ENCODE measurements around the gene TGFB2. TPM values are rescaled to one million over a fixed set of nuclear protein-coding genes. Genes with fewer than 3 reads are reported as not detected.

TGFB2 gene
- total and polyA plus RNA-seq, 2 donors (not counting 1 experiment from before 2014, with no cell fraction given): 0.55 to 0.76 TPM

GRCh38 chr1:218305472-218306064 is 39.6 kb upstream of the TGFB2 start:
- ATAC-seq (ENCODE audit: low read depth): no peak

GRCh38 chr1:218312509-218312908 is 32.6 kb upstream of the TGFB2 start:
- no peaks in the 10 kb centered on the region for H3K27me3 ChIP-seq (replicated peaks in 1 of 4; ENCODE audit: control extremely low read depth in 1 of 4, control insufficient read depth in 3 of 4, insufficient read depth in 4 of 4, low read length in 3 of 4)
- no peak for DNase-seq
- ChIA-PET POLR2A (no interaction called here), CTCF (no interaction called here)
- H3K27ac ChIP-seq (ENCODE audit: low read length in 2 of 2): no peak overlapping the region
- no peaks in the 10 kb centered on the region for H4K20me1 ChIP-seq (ENCODE audit: control insufficient read depth, insufficient read depth, low read length, poor library complexity, severe bottlenecking)
- no peaks in the 10 kb centered on the region for H3K27me3 Mint-ChIP-seq
- TF ChIP-seq CTCF (IDR thresholded peaks at IDR 0.05): no peak
- no peak for TF ChIP-seq EZH2 (IDR thresholded peaks at IDR 0.05; ENCODE audit: borderline replicate concordance, insufficient read depth, low read depth, low read length, poor library complexity, severe bottlenecking)
- H3K79me2 ChIP-seq (ENCODE audit: control insufficient read depth, insufficient read depth, low read length): no peaks in the 10 kb centered on the region
- peaks cover 8 to 24% of the 10 kb centered on the region in 2 experiments for H3K36me3 ChIP-seq (replicated peaks in 1 of 2; ENCODE audit: control extremely low read depth in 1 of 2, control insufficient read depth in 1 of 2, extremely low read depth in 1 of 2, insufficient read depth in 2 of 2, low read length in 1 of 2)
- H3K4me1 ChIP-seq (ENCODE audit: control insufficient read depth in 2 of 2, insufficient read depth in 2 of 2, low read length in 2 of 2): no peaks in the 10 kb centered on the region
- no peak overlapping the region for H3K4me2 ChIP-seq (replicated peaks; ENCODE audit: low read depth, low read length, poor library complexity, severe bottlenecking)
- no peak overlapping the region for H3K4me3 ChIP-seq (ENCODE audit: control extremely low read depth in 1 of 5, extremely low read depth in 1 of 5, insufficient read depth in 1 of 5, low read depth in 2 of 5, low read length in 4 of 5)
- H3K27ac Mint-ChIP-seq: no peak overlapping the region
- no peaks in the 10 kb centered on the region for H3K9me3 Mint-ChIP-seq (ENCODE audit: insufficient read depth)
- intact Hi-C loops (cut with micrococcal nuclease): no loop called here
- no peak overlapping the region for H3K9ac ChIP-seq (ENCODE audit: low read length)
- 85% methylated on average over 2 of the region's 2 CpGs for WGBS (ENCODE audit: insufficient coverage)
- no peak overlapping the region for H3K4me3 Mint-ChIP-seq
- no peaks in the 10 kb centered on the region for H3K9me3 ChIP-seq (ENCODE audit: control extremely low read depth in 1 of 3, control insufficient read depth in 2 of 3, insufficient read depth in 1 of 3, low read length in 2 of 3)
- no peaks in the 10 kb centered on the region for H3K4me1 Mint-ChIP-seq
- H2AFZ ChIP-seq (ENCODE audit: insufficient read depth, low read depth, low read length, poor library complexity, severe bottlenecking): no peak overlapping the region
- ATAC-seq (ENCODE audit: low read depth): no peak

More at GRCh38 chr1:218305472-218306064, 39.6 kb upstream of the TGFB2 start:
- Mint-ChIP-seq H3K27ac (no peak overlapping the region), H3K9me3 (ENCODE audit: insufficient read depth) (no peaks in the 10 kb centered on the region), H3K4me3 (no peak overlapping the region), H3K27me3 (no peaks in the 10 kb centered on the region), H3K4me1 (no peaks in the 10 kb centered on the region)
- no peaks in the 10 kb centered on the region for H3K9me3 ChIP-seq (ENCODE audit: control extremely low read depth in 1 of 3, control insufficient read depth in 2 of 3, insufficient read depth in 1 of 3, low read length in 2 of 3)
- peaks cover 14 to 40% of the 10 kb centered on the region in 2 experiments for H3K36me3 ChIP-seq (replicated peaks in 1 of 2; ENCODE audit: control extremely low read depth in 1 of 2, control insufficient read depth in 1 of 2, extremely low read depth in 1 of 2, insufficient read depth in 2 of 2, low read length in 1 of 2)
- intact Hi-C loops (cut with micrococcal nuclease): no loop called here
- no peaks in the 10 kb centered on the region for H3K4me1 ChIP-seq (ENCODE audit: control insufficient read depth in 2 of 2, insufficient read depth in 2 of 2, low read length in 2 of 2)
- POLR2A ChIA-PET: no interaction called here
- peaks cover 7% of the 10 kb centered on the region for H3K79me2 ChIP-seq (ENCODE audit: control insufficient read depth, insufficient read depth, low read length)
- WGBS (ENCODE audit: insufficient coverage): no CpG with 5 or more reads among the region's 6 CpGs
- CTCF ChIA-PET: no interaction called here
- TF ChIP-seq CTCF (IDR thresholded peaks at IDR 0.05): no peak
- H3K27ac ChIP-seq (ENCODE audit: low read length in 2 of 2): no peak overlapping the region
- no peaks in the 10 kb centered on the region for H3K27me3 ChIP-seq (replicated peaks in 1 of 4; ENCODE audit: control extremely low read depth in 1 of 4, control insufficient read depth in 3 of 4, insufficient read depth in 4 of 4, low read length in 3 of 4)
- H3K4me2 ChIP-seq (replicated peaks; ENCODE audit: low read depth, low read length, poor library complexity, severe bottlenecking): no peak overlapping the region
- no peak for DNase-seq
- H2AFZ ChIP-seq (ENCODE audit: insufficient read depth, low read depth, low read length, poor library complexity, severe bottlenecking): no peak overlapping the region
- no peak overlapping the region for H3K4me3 ChIP-seq (ENCODE audit: control extremely low read depth in 1 of 5, extremely low read depth in 1 of 5, insufficient read depth in 1 of 5, low read depth in 2 of 5, low read length in 4 of 5)
- no peak overlapping the region for H3K9ac ChIP-seq (ENCODE audit: low read length)
- H4K20me1 ChIP-seq (ENCODE audit: control insufficient read depth, insufficient read depth, low read length, poor library complexity, severe bottlenecking): peaks cover 7% of the 10 kb centered on the region
